ENCODE measurements around the gene MEGF6. TPM values are rescaled to one million over a fixed set of nuclear protein-coding genes. Genes with fewer than 3 reads are reported as not detected.

MEGF6 gene
- total and polyA plus RNA-seq, 2 donors (not counting 3 experiments of a cell fraction or from before 2014, with no cell fraction given): 22.5 to 63.7 TPM

- CTCF ChIA-PET: interaction anchor here (1.0 kb wide), 1 partner anchor 58 kb away, joined by 3 read pairs; no protein-coding TSS in a partner anchor
- no peak overlapping the region for H2AFZ ChIP-seq (ENCODE audit: low read depth, low read length)
- no peak overlapping the region for H3K9ac ChIP-seq (replicated peaks; ENCODE audit: extremely low read depth, insufficient read depth, low read length)
- H4K20me1 ChIP-seq (replicated peaks; ENCODE audit: control insufficient read depth, extremely low read depth, insufficient read depth, low read length): no peaks in the 10 kb centered on the region
- no peaks in the 10 kb centered on the region for H3K79me2 ChIP-seq (ENCODE audit: control insufficient read depth, insufficient read depth, low read length)
- no peaks in the 10 kb centered on the region for H3K9me1 ChIP-seq (replicated peaks; ENCODE audit: control insufficient read depth, extremely low read depth, insufficient read depth, low read length)
- H3K9me3 ChIP-seq (replicated peaks; ENCODE audit: control insufficient read depth, insufficient read depth, low read length): no peaks in the 10 kb centered on the region
- H3K4me3 ChIP-seq (replicated peaks in 1 of 3; ENCODE audit: insufficient read depth in 1 of 3, low read depth in 1 of 3, low read length in 3 of 3): no peak overlapping the region
- H3K4me2 ChIP-seq (ENCODE audit: insufficient read depth, low read length): no peak overlapping the region
- POLR2A ChIA-PET: no interaction called here
- dilution Hi-C loops (cut with MboI; ENCODE audit: extremely low pct_ligation_motif_present, low sequenced_read_pairs): no loop called here
- intact Hi-C loops (cut with micrococcal nuclease): loop anchor here (1.0 kb wide), 1 partner anchor 70 kb away; no protein-coding TSS in a partner anchor
- H3K27me3 ChIP-seq (ENCODE audit: control insufficient read depth in 2 of 2, insufficient read depth in 2 of 2, low read length in 2 of 2): no peaks in the 10 kb centered on the region
- no peak for DNase-seq (ENCODE audit: low read depth, low spot score)
- H3K27ac ChIP-seq (ENCODE audit: insufficient read depth, low read depth, low read length): no peak overlapping the region
- H3K36me3 ChIP-seq (ENCODE audit: control insufficient read depth in 2 of 2, extremely low read depth in 1 of 2, insufficient read depth in 2 of 2, low read length in 2 of 2): no peaks in the 10 kb centered on the region
- no TSS peak for BruUV-seq (replicated peaks)
- H3K4me1 ChIP-seq (ENCODE audit: control insufficient read depth, extremely low read depth, insufficient read depth, low read length): no peaks in the 10 kb centered on the region
- TF ChIP-seq EZH2 (IDR thresholded peaks at IDR 0.05; ENCODE audit: borderline replicate concordance, low read depth, low read length, severe bottlenecking): no peak
- TF ChIP-seq GATA2 (IDR thresholded peaks at IDR 0.05; ENCODE audit: insufficient read depth, insufficient read length, low read depth, low read length): no peak
- TF ChIP-seq POLR2AphosphoS5 (IDR thresholded peaks at IDR 0.05; ENCODE audit: insufficient read depth, low read depth, low read length): no peak
- TF ChIP-seq JUN (IDR thresholded peaks at IDR 0.05; ENCODE audit: borderline replicate concordance, insufficient read depth, insufficient read length, low read depth): no peak
- TF ChIP-seq CTCF (IDR thresholded peaks at IDR 0.05; ENCODE audit: extremely low read depth in 1 of 2, insufficient read depth in 1 of 2, low read depth in 1 of 2, low read length in 2 of 2): no peak
- TF ChIP-seq MYC (IDR thresholded peaks at IDR 0.05; ENCODE audit: low read depth, low read length): no peak
- FAIRE-seq: no peak
Observed at GRCh38 chr1:3560981-3561380, 50.3 kb downstream of the MEGF6 start.

All from endothelial cell of umbilical vein (primary cell).